Measurements from ENCODE around the gene FAAP20.
A peak's percentile ranks its signal among the peaks of the same experiment; 100 is the strongest.

The FAAP20 gene, protein sequence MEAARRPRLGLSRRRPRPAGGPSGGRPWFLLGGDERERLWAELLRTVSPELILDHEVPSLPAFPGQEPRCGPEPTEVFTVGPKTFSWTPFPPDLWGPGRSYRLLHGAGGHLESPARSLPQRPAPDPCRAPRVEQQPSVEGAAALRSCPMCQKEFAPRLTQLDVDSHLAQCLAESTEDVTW

DNA sequence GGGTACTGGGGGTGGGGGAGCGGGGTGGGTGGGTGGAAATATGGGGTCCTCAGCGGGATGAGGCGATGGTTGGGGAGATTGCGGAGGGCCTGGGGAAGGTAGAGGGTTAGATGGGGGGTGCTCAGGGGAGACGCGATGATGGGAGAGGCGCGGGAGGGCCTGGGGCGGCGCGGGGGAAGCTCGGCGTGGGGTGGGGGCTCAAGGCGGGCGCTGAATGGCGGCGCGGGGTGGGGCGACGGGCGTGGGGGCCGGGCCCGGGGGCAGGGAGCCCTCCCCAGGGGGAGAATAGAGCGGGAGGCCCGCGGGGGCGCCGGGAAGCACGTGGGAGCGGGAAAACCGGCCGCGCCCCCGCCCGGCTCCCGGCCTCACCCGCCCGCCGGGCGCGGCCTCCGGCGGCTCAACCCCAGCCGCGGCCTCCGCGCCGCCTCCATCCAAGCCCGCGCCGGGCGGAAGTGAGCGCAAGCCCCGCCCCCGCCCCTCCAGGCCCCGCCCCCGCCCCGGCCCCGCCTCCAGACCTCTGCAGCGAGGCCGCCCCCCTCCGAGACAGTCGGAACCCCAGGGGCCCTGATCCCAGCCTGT is at the start of gene FAAP20:
FAAP20 (minus strand) TSS at position 454 of the 579 bp plus-strand sequence; CDS start at position 431, 23 bp downstream.
- peak; percentile 71 for DNase-seq

DNA sequence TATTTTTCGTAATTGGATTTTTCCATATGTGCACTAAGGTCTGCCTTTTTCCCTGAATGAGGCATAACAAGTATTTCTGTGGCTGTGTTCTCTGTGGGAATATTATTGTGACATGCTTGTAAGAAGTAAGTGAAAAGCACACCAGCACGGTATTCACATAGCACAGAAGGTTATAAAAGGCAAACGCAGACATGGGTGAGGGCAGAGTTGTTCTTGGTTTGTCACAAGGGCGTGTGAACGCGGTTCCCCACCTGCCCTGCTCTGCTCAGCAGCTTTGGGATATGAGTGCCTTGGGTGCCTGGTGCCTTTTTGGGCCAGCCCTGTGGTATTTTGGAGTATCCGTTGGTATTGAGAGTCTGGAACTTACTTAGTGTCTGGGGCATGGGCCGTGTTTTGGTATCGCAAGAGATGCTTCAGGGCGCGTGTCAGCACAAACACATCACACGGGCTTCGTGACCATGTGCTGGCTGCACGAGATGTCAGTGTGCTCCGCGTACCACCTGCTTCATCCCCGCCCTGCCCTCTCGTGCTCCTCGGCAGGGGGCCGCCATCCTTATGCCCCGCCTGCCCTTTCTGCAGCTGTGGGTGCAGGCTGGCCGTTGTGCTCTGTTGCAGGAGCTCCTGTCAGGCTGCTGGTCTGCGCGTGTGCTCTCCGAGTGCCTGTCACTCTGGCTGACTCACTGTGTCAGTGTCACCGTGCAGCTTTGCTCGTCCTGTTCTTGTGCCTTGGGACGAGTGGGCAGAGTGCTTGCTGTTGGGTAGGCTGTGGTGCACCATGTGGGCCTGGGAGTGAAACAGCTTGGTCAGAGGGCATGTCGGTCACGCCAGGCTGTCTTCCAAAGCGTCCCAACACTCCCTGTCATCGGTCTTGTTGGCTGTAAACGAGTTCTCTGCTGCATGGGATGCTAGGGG is 48.5 kb upstream of the FAAP20 start:
- no peak for DNase-seq

DNA sequence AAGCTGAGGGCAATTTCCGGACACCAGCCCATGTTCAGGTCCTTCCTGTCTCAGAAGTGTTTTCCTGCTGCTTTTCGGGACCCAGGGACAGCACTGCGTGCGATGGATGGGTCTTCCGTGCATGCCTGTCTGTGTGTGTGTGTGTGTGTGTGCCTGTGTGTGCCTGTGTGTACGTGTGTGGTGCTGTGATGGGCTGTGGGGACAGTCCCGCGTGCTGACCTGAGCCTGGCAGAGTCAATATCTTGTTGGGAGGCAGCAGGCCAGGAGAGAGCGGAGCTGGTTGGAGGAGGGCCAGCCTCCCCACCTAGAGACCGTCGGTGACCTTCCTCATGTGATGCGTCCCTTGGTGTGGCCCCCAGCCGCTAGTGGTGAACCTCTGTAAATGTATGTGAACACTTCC is 47.2 kb upstream of the FAAP20 start:
- DNase-seq = no peak

DNA sequence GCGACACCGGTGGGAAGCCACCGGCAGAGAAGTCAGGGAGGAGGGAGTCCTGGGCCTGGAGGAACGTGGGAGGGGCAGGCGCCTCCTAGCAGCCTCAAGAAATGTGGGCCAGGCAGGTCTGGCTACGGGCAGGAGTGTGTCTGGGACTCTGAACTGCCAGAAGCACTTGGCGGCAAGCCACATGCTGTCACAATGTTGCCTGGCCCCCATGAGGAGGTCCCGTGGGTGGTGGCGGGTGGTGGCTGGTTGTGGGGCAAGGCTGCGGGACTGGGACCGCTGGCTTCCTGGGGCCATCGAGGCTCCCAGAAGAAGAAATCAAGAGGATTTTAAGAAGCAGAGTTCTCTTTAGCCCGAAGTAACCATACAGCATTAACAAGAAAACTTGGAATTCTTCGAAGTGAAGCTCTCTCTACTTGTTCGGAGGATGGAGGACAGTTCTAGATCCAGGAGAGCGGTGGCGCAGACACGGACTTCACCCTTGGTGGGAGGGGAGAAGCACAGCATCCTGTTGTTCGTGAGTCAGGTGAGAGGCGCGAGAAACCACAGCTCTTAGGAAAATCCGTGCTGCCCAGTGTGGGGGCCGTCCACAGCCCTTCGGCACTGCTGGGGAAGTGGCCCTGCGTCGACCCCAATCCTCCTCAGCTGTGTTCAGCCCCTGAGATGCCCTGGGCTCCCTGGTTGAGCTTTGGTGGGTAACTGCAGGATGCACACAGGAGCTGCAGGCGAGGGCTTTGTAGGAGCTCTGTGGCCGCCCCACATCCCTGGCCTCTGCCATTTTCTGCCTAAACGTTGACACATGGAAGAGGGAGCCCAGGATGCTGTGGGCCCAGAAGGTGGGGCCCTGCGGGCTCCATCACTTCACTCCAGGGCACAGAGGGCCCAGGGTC is 45.9 kb upstream of the FAAP20 start:
- no peak for DNase-seq

DNA sequence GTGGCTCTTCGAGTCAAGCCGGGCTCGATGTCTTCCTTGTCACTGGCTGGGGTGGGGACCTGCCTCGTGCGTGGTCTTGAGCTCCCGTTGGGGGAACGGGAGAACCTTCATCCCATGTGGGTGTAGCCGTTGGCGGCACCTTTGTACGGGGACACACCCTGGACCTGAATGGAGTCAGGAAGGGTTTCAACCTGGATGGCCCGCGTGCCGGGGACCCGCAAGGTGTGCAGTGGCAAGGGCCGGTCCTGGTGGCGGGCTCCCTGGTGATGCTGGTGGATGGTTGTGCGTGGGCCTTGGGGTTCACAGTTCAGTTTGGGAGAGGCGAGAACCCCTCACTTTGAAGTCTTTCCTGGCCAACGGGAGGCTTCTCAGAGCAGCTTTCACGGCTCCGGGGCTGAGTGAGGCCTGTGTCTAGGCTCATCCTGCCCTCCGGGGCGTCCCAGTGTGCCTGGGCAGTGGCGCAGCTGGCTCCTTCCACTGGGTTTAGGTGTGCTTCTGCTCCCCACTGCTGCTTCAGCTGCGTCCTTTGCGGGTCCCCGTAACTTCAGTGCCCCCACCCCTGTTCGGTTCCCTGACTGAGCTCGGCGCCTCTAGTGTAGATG is 44.9 kb upstream of the FAAP20 start:
- no peak for DNase-seq

DNA sequence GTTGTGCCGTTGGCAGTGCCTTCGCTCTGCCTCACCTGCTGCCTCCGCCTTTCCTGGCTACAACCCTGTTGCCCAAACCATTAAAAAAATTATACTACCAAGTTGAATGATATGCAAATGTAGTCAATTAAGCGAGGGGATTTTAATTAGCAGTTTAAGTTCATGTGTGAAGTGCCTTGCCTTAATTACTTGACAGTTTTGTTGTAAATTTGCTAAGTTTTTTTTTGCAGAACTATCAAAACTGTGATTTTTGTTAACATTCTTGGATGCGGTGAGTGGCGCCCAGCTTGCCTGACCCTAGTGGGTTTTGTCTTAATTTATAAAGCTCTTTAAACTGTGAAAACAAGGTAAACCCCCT is 44.4 kb upstream of the FAAP20 start:
- no peak for DNase-seq

DNA sequence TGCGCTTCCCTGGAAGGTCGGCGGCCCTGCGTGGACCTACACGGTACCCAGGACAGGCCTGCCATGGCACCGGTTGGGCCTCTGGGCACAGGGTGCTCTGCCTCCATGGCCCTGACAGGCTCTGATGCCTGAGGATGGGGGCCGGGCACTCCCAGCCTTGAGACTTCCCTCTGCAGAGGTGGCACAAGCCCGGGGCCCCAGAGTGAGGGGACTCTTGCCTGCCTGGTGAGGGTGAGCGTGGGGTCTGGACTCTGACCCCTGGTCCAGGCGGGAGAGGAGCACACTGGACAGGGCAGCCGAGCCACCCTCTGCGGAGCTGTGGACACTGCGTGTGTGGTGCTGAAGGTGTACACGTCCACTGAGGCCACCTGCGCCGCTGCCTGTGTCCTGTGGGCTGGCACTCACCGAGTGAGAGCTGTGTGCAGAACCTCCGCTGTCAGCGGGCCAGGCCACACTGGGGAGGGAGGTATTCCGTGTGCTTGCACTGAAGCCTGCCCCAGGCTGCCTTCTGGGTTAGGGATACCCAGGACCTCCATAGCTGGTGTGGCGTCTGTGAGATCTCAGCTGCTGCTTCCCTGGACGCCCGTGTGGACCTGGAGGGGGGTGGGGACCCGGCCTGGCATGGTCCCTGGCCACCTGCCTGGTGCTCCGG is 43.9 kb upstream of the FAAP20 start:
- DNase-seq = no peak

DNA sequence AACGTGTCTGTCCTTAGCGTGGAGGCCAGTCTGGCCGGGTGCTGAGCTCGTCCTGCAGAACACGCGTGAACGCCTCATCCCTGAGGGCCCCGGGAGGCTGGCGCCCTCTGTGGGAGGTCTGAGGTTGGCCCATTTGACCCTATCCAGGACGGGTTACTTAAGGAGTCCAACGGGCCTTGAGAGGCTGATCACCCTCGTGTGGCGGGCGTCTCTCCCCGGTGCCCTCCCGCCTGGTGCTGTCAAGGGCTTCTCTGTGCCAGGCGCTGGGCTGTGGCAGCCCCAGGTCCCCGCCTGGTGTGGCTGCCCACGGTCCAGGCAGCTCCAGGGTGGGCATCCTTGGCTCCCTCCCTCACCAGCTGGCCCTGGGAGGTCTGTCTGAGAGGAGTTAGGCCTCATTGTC is 43.2 kb upstream of the FAAP20 start:
- no peak for DNase-seq

DNA sequence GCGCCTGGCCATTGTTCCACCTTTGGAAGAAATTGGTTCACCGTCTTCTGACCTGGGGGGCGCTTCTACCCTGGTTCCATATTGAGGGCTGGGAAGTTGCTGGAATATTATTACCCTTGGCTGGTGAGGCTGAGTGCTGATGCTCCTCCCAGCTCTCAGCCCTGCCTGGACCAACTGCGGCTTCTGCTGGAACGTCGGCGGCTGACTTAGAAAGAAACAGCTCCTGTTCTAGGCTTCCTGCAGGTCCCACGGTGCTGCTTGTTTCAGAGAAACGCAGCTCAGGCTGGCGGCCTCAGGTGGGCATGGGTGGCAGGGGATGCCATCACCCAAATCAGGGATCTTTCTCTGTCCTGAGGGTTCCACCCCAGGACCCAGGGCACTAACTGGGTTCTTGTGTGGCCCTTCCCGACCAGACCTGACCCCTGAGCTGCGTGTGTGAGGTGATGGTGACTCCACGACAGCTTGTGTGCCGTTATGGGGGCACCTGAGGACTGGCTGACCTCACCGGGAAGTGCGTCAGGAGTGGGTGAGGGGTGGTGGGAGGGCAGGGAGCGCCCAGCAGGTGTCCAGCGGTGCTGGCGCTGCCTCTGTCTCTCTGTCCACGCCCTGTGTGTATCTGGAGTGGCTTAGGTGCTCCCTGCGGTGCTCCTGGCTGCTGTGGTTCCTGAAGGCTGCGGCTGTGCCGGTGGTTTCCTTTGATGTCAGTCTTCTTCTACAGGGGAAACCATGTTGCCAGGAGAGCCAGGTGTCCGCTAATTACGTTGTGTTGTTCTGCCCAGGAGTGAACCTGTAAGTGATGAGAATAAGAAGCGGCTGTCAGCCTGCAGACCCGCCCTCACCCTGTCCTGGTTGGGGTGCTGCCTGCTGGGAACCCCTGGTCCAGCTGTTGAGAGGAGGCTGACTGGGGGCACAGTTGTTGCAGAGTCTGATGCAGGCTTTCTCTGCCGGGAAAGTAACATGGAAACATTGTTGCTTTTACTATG is 42.4 kb upstream of the FAAP20 start:
- no peak for DNase-seq

DNA sequence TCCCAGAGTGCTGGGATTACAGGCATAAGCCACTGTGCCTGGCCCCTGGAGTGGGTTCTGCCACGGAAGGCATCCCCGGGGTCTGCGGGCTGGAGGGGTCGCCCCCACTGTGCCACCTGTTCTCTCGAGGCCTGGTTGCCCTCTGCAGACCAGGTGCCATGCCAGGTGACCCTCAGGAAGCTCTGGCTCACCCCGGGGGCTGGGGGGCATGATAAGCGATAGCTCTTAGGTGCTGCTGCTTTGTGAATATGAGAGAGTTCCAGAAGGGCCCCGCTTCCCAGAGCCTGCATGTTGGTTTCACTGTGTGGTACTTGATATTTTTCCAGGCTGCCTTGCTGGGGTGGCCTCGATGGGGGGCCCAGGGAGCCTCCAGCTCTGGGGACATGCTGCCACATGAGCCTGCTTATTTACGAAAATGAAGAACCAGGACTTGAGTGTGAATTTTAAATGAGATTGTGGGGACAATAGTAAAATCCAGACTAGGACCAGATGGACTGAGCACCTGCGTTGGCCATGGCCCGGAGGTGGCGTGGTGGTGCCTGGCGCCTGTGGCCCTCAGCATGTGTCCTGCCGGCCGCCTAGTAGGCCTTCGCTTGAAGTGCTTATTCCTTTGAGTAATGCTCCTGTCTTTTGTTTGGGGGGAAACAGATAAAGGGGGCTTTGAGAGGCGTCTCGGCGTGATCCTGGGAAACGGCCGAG is 40.9 kb upstream of the FAAP20 start:
- no peak for DNase-seq

DNA sequence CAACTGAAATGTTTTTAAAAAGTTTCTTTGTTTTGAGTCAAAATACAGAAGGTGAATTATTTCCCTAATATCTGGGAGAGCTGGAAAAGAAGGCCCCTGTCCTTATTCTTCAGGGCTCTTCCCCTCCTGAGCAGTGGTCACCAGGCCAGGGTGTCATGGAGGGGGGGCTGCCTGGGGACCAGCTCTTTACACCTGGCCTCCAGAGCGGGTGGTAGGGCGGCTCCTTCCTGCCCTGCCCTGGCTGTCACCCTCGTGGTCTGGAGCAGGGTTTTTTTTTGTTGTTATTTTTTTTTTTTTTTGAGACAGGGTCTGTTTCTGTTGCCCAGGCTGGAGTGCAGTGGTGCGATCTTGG is 40.2 kb upstream of the FAAP20 start:
- DNase-seq = no peak

DNA sequence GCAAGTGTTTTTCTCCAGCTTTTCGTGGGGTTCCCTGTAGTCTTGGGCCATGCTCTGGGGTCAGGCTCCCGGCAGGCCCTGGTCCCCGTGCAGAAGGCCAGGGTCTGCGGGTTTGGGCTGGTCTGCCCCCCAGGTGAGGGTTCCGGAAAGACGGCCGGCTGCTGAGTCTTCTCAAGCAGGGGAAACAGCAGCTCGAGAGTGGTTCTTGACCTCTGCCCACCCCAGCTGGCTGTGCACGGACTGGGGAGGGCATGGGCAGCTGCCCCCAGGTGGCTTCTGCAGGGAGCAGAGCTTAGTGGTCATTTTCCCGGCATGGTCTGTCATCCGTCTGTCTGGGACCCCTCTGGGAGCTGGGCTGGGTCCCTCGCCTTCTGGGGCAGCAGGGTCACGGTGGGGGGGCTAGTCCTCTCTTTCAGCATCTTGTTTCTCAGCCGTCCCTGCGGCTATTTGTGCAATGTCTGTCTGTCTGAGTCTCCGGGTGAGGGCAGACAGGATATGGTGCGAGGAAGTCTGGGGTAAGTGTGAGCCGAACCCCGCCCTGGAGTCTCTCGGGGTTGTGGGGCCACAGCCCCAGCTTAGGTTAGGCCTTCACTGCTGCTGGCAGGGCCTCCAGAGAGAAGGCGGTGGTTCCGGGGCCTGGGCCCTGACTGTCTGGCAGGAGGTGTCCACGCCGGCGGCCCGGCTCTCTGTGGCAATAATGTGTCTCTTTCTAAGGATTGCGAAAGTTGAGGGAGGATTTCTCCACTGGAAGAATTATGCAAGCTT is 39.6 kb upstream of the FAAP20 start:
- DNase-seq = peak; percentile 66

DNA sequence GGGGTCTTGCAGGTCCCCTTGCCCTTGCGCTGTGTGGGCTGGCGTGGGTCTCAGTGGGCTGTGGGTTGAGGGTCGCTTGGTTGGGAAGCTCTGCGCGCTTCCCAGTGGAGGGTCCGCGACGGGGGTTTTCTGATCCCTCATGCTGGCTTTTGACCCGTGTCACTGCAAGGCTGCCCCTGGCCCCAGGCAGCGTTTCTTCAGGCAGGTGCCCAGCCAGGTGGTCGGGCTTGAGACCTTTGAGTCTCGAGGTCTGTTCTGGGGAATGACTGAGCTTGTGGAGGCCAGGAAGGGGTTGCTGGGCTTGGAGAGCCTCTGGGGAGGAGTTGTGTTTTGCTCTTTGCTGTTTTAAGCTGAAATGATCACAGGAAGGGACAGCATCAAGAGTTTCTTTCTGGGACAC is 38.9 kb upstream of the FAAP20 start:
- DNase-seq = no peak

DNA sequence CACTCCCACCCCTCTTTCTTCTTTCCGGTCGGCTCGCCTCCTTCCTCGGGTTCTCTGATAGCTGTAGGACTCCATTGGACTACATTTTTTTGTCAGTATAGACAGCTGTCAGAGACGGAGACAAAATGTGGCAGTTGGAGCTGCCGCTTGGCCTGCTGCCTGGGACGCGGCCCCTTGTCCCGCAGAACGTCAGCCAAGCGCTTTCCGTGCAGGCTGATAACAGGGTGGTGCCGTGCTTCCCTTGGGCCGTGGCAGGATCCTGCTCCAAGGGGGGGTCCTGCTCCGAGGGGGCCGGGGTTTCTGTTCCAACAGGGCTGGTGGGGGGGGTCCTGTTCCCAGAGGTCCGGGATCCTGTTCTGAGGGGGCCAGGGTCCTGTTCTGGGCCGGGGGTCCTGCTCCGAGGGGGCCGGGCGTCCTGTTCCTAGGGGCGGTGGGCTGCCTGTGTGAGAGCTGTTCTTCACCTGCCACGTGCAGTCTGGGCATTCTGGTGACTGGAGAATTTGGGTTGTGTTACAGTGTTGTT is 38.4 kb upstream of the FAAP20 start:
- no peak for DNase-seq

DNA sequence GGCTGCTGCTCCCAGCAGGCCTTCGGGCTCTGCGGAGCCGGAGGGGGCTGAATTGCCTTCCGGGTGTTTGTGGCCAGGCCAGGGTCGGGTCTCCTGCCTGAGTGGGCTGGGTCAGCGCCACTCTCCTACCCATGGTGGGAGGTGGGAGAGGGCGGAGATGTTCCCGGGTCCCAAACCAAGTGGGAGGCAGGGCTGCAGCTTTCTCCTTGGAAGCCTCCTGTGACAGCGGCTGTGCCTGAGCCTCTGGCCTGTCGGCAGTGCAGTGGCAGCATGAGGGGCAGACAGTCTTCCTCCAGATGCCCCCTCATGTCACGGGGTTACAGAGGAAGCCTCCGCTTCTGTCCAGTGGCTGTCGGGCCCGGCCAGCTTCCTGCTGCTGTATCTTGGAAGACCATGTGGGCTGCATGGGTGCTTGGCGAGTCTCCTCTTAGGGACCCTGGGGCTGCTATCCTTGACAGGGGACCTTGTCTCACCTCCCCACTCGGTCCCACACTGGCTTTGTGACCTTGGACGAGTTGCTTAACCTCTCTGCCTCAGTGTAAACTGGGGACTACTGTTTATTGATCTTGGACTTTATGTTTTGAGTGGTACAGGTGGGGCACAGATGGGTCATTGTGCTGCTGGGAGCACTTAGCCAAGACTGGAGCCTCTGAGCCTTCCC is 37.8 kb upstream of the FAAP20 start:
- no peak for DNase-seq

DNA sequence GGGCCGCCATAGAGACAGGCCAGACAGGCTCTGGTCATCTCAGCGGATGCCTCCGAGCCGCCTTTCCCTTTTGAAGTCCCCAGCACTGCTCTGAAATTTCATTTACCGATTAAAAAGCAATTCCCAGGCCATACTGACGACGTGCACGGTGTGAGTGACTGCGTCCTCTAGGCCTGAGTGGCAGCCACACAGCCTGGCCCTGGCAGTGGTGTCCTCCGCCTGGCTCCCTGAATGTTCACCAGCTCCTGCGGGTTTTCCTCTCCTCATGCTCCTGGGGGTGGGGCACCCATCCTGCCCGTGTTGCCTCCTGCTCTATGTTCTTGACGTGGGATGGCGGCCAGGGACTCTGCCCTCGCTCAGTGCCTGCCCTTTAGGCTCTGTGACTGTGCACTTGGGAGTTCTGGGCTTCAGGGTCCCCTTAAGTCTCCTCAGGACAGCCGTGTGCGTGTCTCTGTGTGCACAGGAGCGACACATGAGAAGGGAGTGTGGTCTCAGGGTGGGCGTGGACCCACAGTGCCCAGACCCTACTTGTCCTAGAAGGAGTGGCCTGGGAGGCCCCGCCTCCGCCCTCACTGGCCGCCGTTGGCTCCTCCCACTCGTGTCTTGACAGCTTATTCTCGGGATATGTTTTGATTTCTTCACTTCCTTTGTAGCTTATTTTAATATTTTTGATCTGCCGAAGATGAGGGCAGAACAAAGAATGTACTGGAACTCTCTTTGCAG is 37.1 kb upstream of the FAAP20 start:
- DNase-seq = peak; percentile 69

DNA sequence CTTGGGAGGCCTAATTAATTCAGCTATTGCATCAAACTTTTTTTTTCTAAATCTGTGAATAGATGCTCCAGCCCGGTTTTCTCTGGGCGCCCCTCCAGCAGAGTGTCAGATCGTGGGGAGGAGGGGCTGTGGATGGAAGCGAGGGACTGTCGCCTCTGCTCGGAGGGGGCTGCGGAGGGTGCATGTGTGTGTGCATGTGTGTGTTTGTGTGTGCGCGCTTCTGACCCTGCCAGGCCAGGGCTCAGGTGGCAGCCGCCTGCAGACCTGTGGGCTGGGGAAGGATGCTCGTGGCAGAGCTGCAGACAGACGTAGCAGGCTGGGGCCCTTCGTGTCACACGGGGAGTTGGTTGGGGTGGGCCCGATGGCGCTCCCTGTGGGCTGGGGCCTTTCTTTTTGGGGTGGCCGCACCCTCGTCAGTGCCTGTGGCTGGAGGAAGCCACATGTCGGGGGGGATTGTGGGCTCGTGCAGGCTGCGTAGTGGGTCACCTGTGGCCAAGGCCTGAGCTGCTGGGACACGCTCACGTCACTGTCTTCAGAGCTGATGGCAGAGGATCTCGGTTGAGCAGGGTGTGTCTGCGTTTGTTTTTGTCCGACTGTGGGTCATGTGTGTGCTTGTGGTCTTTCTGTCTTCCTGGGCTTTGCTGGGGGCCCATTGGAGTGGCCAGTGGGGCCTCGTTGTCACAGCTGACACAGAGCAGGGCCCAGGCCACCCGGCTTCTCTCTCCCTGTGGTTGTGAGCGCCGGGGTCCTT is 36.4 kb upstream of the FAAP20 start:
- DNase-seq = peak; percentile 46
